CD4-positive, alpha-beta T cell treated with Interleukin-17A for 1 hour (primary cell): ENCODE measurements around the gene ADAMTS2.
"Not testable (repeated sequence)": the region's sequence is repeated elsewhere in the genome, so short reads cannot be mapped to it uniquely, and the experiment has no call there.

Experiments used
- DNase-seq: peaks from one replicate; pipeline ENCODE4 v3.0.0-alpha.2; 2020

Gene ADAMTS2

GRCh38 chr5:179294131-179294780 is 51.0 kb downstream of the ADAMTS2 start:
- DNase-seq, result no peak

GRCh38 chr5:179292681-179293635 is 52.3 kb downstream of the ADAMTS2 start:
- DNase-seq, result no peak

GRCh38 chr5:179292202-179292601 is 53.1 kb downstream of the ADAMTS2 start:
- no peak for DNase-seq

GRCh38 chr5:179290681-179291540 is 54.4 kb downstream of the ADAMTS2 start:
- no peak for DNase-seq

- DNase-seq, result no peak
Measured at GRCh38 chr5:179289756-179290385, 55.4 kb downstream of the ADAMTS2 start.

GRCh38 chr5:179288809-179289185 is 56.5 kb downstream of the ADAMTS2 start:
- DNase-seq, result no peak

- no peak for DNase-seq
Measured at GRCh38 chr5:179288101-179288808, 57.0 kb downstream of the ADAMTS2 start.

- DNase-seq, result no peak
Measured at GRCh38 chr5:179287631-179288030, 57.6 kb downstream of the ADAMTS2 start.

- no peak for DNase-seq
Measured at GRCh38 chr5:179287071-179287470, 58.2 kb downstream of the ADAMTS2 start.

GRCh38 chr5:179285776-179286162 is 59.5 kb downstream of the ADAMTS2 start:
- DNase-seq, result not testable (repeated sequence)

GRCh38 chr5:179284751-179285631 is 60.3 kb downstream of the ADAMTS2 start:
- DNase-seq, result no peak

GRCh38 chr5:179283908-179284307 is 61.4 kb downstream of the ADAMTS2 start:
- DNase-seq, result not testable (repeated sequence)

GRCh38 chr5:179281694-179282093 is 63.6 kb downstream of the ADAMTS2 start:
- DNase-seq, result no peak

GRCh38 chr5:179280095-179280490 is 65.2 kb downstream of the ADAMTS2 start:
- DNase-seq, result no peak

GRCh38 chr5:179279347-179280094 is 65.7 kb downstream of the ADAMTS2 start:
- DNase-seq, result no peak

- DNase-seq, result no peak
Measured at GRCh38 chr5:179278546-179278945, 66.7 kb downstream of the ADAMTS2 start.

GRCh38 chr5:179278119-179278518 is 67.1 kb downstream of the ADAMTS2 start:
- DNase-seq, result no peak

GRCh38 chr5:179276838-179277395 is 68.3 kb downstream of the ADAMTS2 start:
- DNase-seq, result no peak

- DNase-seq, result no peak
Measured at GRCh38 chr5:179275941-179276837, 69.1 kb downstream of the ADAMTS2 start.
